ENCODE measurements around the gene MAPKAP1.

The MAPKAP1 gene

GRCh38 chr9:125604196-125604595 lies 102.8 kb downstream of the MAPKAP1 start:
- H3K9ac ChIP-seq (ENCODE audit: low read length), result no peak overlapping the region
- no peak overlapping the region for H3K4me3 ChIP-seq (ENCODE audit: low read length)
- no peak overlapping the region for H3K27ac ChIP-seq (ENCODE audit: low read depth, low read length)
- H3K27me3 ChIP-seq (ENCODE audit: control insufficient read depth, insufficient read depth, low read length), result no peaks in the 10 kb centered on the region
- no peaks in the 10 kb centered on the region for H3K4me1 ChIP-seq (ENCODE audit: control insufficient read depth, insufficient read depth, low read length)
- H3K36me3 ChIP-seq (ENCODE audit: control insufficient read depth, insufficient read depth, low read length), result no peaks in the 10 kb centered on the region

- no peak overlapping the region for H3K9ac ChIP-seq (ENCODE audit: low read length)
- no peak overlapping the region for H3K4me3 ChIP-seq (ENCODE audit: low read length)
- H3K27me3 ChIP-seq (ENCODE audit: control insufficient read depth, insufficient read depth, low read length), result no peaks in the 10 kb centered on the region
- no peaks in the 10 kb centered on the region for H3K4me1 ChIP-seq (ENCODE audit: control insufficient read depth, insufficient read depth, low read length)
- no peaks in the 10 kb centered on the region for H3K36me3 ChIP-seq (ENCODE audit: control insufficient read depth, insufficient read depth, low read length)
- H3K27ac ChIP-seq (ENCODE audit: low read depth, low read length), result no peak overlapping the region
These were observed 103.5 kb downstream of the MAPKAP1 start for GRCh38 chr9:125603478-125604021.

DNA sequence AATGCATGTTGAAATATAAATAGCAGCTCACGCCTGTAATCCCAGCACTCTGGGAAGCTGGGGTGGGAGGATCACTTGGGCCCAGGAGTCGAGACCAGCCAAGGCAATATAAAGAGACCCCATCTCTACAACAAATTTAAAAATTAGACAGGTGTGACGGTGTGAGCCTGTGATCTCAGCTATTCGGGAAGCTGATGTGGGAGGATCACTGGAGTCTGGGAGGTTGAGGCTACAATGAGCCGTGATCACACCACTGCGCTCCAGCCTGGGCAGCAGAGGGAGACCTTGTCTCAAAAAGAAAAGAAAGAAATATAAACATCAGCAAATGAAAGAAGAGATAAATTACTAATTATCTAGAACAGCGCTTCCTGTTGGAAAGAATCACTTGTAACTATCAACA lies 105.0 kb downstream of the MAPKAP1 start:
- no peak overlapping the region for H3K27ac ChIP-seq (ENCODE audit: low read depth, low read length)
- no peaks in the 10 kb centered on the region for H3K27me3 ChIP-seq (ENCODE audit: control insufficient read depth, insufficient read depth, low read length)
- no peaks in the 10 kb centered on the region for H3K36me3 ChIP-seq (ENCODE audit: control insufficient read depth, insufficient read depth, low read length)

GRCh38 chr9:125600194-125600593 lies 106.8 kb downstream of the MAPKAP1 start:
- Histone ChIP-seq H3K36me3 (ENCODE audit: control insufficient read depth, insufficient read depth, low read length) (no peaks in the 10 kb centered on the region), H3K27me3 (ENCODE audit: control insufficient read depth, insufficient read depth, low read length) (no peaks in the 10 kb centered on the region), H3K9ac (ENCODE audit: low read length) (no peak overlapping the region), H3K4me3 (ENCODE audit: low read length) (no peak overlapping the region), H3K4me1 (ENCODE audit: control insufficient read depth, insufficient read depth, low read length) (no peaks in the 10 kb centered on the region), H3K27ac (ENCODE audit: low read depth, low read length) (no peak overlapping the region)

More for the DNA sequence above, 105.0 kb downstream of the MAPKAP1 start:
- no peak overlapping the region for H3K4me3 ChIP-seq (ENCODE audit: low read length)
- no peaks in the 10 kb centered on the region for H3K4me1 ChIP-seq (ENCODE audit: control insufficient read depth, insufficient read depth, low read length)
- H3K9ac ChIP-seq (ENCODE audit: low read length), result no peak overlapping the region

GRCh38 chr9:125594223-125594610 lies 112.8 kb downstream of the MAPKAP1 start:
- H3K4me3 ChIP-seq (ENCODE audit: low read length), result no peak overlapping the region
- H3K27me3 ChIP-seq (ENCODE audit: control insufficient read depth, insufficient read depth, low read length), result no peaks in the 10 kb centered on the region
- no peaks in the 10 kb centered on the region for H3K4me1 ChIP-seq (ENCODE audit: control insufficient read depth, insufficient read depth, low read length)
- no peaks in the 10 kb centered on the region for H3K36me3 ChIP-seq (ENCODE audit: control insufficient read depth, insufficient read depth, low read length)
- no peak overlapping the region for H3K27ac ChIP-seq (ENCODE audit: low read depth, low read length)
- no peak overlapping the region for H3K9ac ChIP-seq (ENCODE audit: low read length)

- no peak overlapping the region for H3K27ac ChIP-seq (ENCODE audit: low read depth, low read length)
- H3K4me1 ChIP-seq (ENCODE audit: control insufficient read depth, insufficient read depth, low read length), result no peaks in the 10 kb centered on the region
- H3K4me3 ChIP-seq (ENCODE audit: low read length), result no peak overlapping the region
These were observed 113.3 kb downstream of the MAPKAP1 start for GRCh38 chr9:125593581-125594222.

GRCh38 chr9:125591888-125592287 lies 115.1 kb downstream of the MAPKAP1 start:
- H3K4me1 ChIP-seq (ENCODE audit: control insufficient read depth, insufficient read depth, low read length), result no peaks in the 10 kb centered on the region
- H3K9ac ChIP-seq (ENCODE audit: low read length), result no peak overlapping the region
- H3K27ac ChIP-seq (ENCODE audit: low read depth, low read length), result no peak overlapping the region
- no peaks in the 10 kb centered on the region for H3K27me3 ChIP-seq (ENCODE audit: control insufficient read depth, insufficient read depth, low read length)
- H3K4me3 ChIP-seq (ENCODE audit: low read length), result no peak overlapping the region
- no peaks in the 10 kb centered on the region for H3K36me3 ChIP-seq (ENCODE audit: control insufficient read depth, insufficient read depth, low read length)

More at GRCh38 chr9:125593581-125594222, 113.3 kb downstream of the MAPKAP1 start:
- Histone ChIP-seq H3K36me3 (ENCODE audit: control insufficient read depth, insufficient read depth, low read length) (no peaks in the 10 kb centered on the region), H3K9ac (ENCODE audit: low read length) (no peak overlapping the region), H3K27me3 (ENCODE audit: control insufficient read depth, insufficient read depth, low read length) (no peaks in the 10 kb centered on the region)

DNA sequence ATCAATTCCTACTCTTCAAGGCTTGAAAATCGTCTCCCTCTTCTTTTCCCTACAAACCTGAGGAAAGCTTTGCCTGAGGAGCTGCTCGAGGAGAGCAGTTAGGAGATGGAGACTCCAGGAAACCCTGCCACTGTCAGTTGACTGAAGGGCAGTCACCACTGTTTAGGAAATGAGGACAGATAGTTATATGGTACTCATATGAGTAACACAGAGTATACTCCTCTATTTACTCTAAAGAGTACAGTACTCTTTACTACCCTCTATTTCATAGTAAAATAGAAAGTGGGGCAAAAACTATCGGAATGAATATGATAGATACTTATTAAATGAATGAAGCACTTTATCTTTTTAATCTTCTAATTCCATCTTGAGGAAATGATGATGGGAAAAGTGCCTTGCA lies 115.8 kb downstream of the MAPKAP1 start:
- no peak overlapping the region for H3K4me3 ChIP-seq (ENCODE audit: low read length)
- H3K36me3 ChIP-seq (ENCODE audit: control insufficient read depth, insufficient read depth, low read length), result no peaks in the 10 kb centered on the region
- H3K4me1 ChIP-seq (ENCODE audit: control insufficient read depth, insufficient read depth, low read length), result no peaks in the 10 kb centered on the region
- no peaks in the 10 kb centered on the region for H3K27me3 ChIP-seq (ENCODE audit: control insufficient read depth, insufficient read depth, low read length)
- no peak overlapping the region for H3K9ac ChIP-seq (ENCODE audit: low read length)
- no peak overlapping the region for H3K27ac ChIP-seq (ENCODE audit: low read depth, low read length)

DNA sequence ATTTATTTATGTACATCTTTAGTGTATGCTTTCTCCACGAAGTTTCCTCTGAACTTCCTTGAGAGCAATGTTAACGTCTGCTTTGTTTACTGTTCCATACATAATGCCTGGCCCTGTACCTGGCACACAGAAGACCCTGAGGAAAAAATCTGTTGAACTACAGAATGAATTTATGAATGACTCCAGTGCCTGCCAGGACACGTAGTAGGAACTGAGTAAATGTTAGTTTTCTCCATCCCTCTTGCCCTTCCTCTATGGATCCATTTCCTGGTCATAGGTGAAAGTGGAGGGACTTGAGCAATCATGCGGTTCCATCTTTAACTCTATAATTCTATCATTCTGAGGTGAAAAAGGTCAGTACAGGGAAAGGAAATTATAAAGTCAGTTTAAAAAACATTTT lies 117.7 kb downstream of the MAPKAP1 start:
- Histone ChIP-seq H3K4me1 (ENCODE audit: control insufficient read depth, insufficient read depth, low read length) (no peaks in the 10 kb centered on the region), H3K27ac (ENCODE audit: low read depth, low read length) (no peak overlapping the region), H3K9ac (ENCODE audit: low read length) (no peak overlapping the region), H3K36me3 (ENCODE audit: control insufficient read depth, insufficient read depth, low read length) (no peaks in the 10 kb centered on the region), H3K4me3 (ENCODE audit: low read length) (no peak overlapping the region), H3K27me3 (ENCODE audit: control insufficient read depth, insufficient read depth, low read length) (no peaks in the 10 kb centered on the region)

GRCh38 chr9:125587819-125588460 lies 119.1 kb downstream of the MAPKAP1 start:
- Histone ChIP-seq H3K4me1 (ENCODE audit: control insufficient read depth, insufficient read depth, low read length) (no peaks in the 10 kb centered on the region), H3K9ac (ENCODE audit: low read length) (no peak overlapping the region), H3K27me3 (ENCODE audit: control insufficient read depth, insufficient read depth, low read length) (no peaks in the 10 kb centered on the region), H3K36me3 (ENCODE audit: control insufficient read depth, insufficient read depth, low read length) (no peaks in the 10 kb centered on the region), H3K27ac (ENCODE audit: low read depth, low read length) (no peak overlapping the region), H3K4me3 (ENCODE audit: low read length) (no peak overlapping the region)

DNA sequence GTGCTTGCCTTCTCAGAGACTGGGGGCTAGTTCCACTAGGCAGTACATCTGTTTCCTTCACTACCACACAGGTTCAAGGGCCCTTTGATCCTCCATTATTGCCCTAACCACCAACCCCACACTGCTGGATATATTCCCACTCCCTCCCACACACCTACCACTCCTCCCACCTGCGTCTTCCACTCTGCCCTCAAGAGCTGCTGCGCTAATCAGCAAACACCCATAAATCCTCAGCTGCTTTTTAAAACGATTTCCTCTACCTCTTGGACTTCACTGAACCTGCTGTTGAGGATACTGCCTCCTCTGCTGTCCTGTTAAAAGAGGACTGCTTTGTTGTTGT lies 120.9 kb downstream of the MAPKAP1 start:
- no peaks in the 10 kb centered on the region for H3K36me3 ChIP-seq (ENCODE audit: control insufficient read depth, insufficient read depth, low read length)
- no peaks in the 10 kb centered on the region for H3K27me3 ChIP-seq (ENCODE audit: control insufficient read depth, insufficient read depth, low read length)
- no peaks in the 10 kb centered on the region for H3K4me1 ChIP-seq (ENCODE audit: control insufficient read depth, insufficient read depth, low read length)
- H3K4me3 ChIP-seq (ENCODE audit: low read length), result no peak overlapping the region
- H3K27ac ChIP-seq (ENCODE audit: low read depth, low read length), result no peak overlapping the region
- H3K9ac ChIP-seq (ENCODE audit: low read length), result no peak overlapping the region

- Histone ChIP-seq H3K4me1 (ENCODE audit: control insufficient read depth, insufficient read depth, low read length) (no peaks in the 10 kb centered on the region), H3K9ac (ENCODE audit: low read length) (no peak overlapping the region), H3K27me3 (ENCODE audit: control insufficient read depth, insufficient read depth, low read length) (no peaks in the 10 kb centered on the region), H3K27ac (ENCODE audit: low read depth, low read length) (no peak overlapping the region), H3K4me3 (ENCODE audit: low read length) (no peak overlapping the region), H3K36me3 (ENCODE audit: control insufficient read depth, insufficient read depth, low read length) (no peaks in the 10 kb centered on the region)
These were observed 121.4 kb downstream of the MAPKAP1 start for GRCh38 chr9:125585503-125586171.
